K562 (cell line): ENCODE data around the gene NUP133. TPM values are rescaled to one million over a fixed set of nuclear protein-coding genes. Genes with fewer than 3 reads are reported as not detected.

Experiments
- ATAC-seq: fragments of 200-7000 bp; cut with Tn5 transposase; 3 replicates; pipeline ENCODE4 v1.9.1; 2020; ENCODE audit warnings: moderate library complexity
- BruUV-seq: library from RNA; stranded (reverse); fragments of 400-500 nt; replicated peaks from 2 replicates; lab custom pipeline; 2021; lab: Mats Ljungman, UMichigan
- CTCF ChIA-PET: fragments of 300-600 bp; formaldehyde crosslinking; extraction: SDS; loops from one replicate; lab custom pipeline; 2021; ENCODE audit warnings: low intra/inter-chr PET ratio; lab: Yijun Ruan, JAX
- POLR2A ChIA-PET: fragments of 300-600, 350-650 bp; sonication (Branson Sonifier 250); formaldehyde crosslinking; extraction: SDS; loops from one replicate; lab custom pipeline; 2021; ENCODE audit warnings: antibody characterized with exemption, inconsistent platforms; lab: Yijun Ruan, JAX
- DNase-seq, 4 experiments: peaks; one replicate each; pipeline versions ENCODE4 v3.0.0 to v3.0.0-alpha.2; 2011 to 2018; ENCODE audit warnings: low spot score in 3 of 4, mixed read lengths in 3 of 4; ENCODE audit errors: extremely low read depth in 1 of 4
- FAIRE-seq: peaks from 2 replicates; lab custom pipeline; 2011; peaks lifted over from hg19 to GRCh38; lab: Jason Lieb, UNC
- H2AFZ ChIP-seq: 2 replicates; pipeline ENCODE4 v1.6.0; 2011; ENCODE audit warnings: low read depth, low read length, control low read depth, inconsistent platforms
- H3K27ac ChIP-seq: fragments of 200-600 bp; 3 replicates; pipeline ENCODE4 v1.8.0; 2011; ENCODE audit warnings: low read depth, mild to moderate bottlenecking, control low read depth, inconsistent platforms, low read length, moderate library complexity, mixed read lengths; ENCODE audit errors: extremely low read depth
- H3K27me3 ChIP-seq, 2 experiments: fragments of 300-600 bp in 1 of 2; 2 replicates in 1 of 2; 3 replicates in 1 of 2; pipeline versions ENCODE4 v1.6.0 to v1.8.0; 2011; ENCODE audit warnings: inconsistent platforms in 2 of 2, low read length in 2 of 2, mild to moderate bottlenecking in 1 of 2, mixed read lengths in 1 of 2, moderate library complexity in 1 of 2; ENCODE audit not compliant: control insufficient read depth in 2 of 2, insufficient read depth in 2 of 2
- H3K36me3 ChIP-seq: fragments of 300-600 bp; 3 replicates; pipeline ENCODE4 v1.8.0; 2011; ENCODE audit warnings: mild to moderate bottlenecking, low read length, inconsistent platforms; ENCODE audit not compliant: control insufficient read depth, insufficient read depth
- H3K4me1 ChIP-seq, 2 experiments: fragments of 200-600 bp in 1 of 2; replicated peaks in 1 of 2; 2 replicates in 1 of 2; 3 replicates in 1 of 2; pipeline versions ENCODE4 v1.5.1 to v1.8.0; 2011; ENCODE audit warnings: inconsistent platforms in 2 of 2, low read length in 2 of 2, mild to moderate bottlenecking in 1 of 2, mixed read lengths in 1 of 2, moderate library complexity in 1 of 2; ENCODE audit not compliant: control insufficient read depth in 2 of 2, insufficient read depth in 2 of 2
- H3K4me2 ChIP-seq: 2 replicates; pipeline ENCODE4 v1.6.1; 2011; ENCODE audit warnings: low read length, control low read depth, inconsistent platforms, mixed read lengths; ENCODE audit not compliant: insufficient read depth
- H3K4me3 ChIP-seq: fragments of 200-600 bp; sonication (generic), shearing (Covaris generic); 2 replicates; pipeline ENCODE4 v1.5.1; 2016; ENCODE audit warnings: control low read depth, inconsistent platforms
- H3K79me2 ChIP-seq: fragments of 200-600 bp; 3 replicates; pipeline ENCODE4 v1.8.0; 2011; ENCODE audit warnings: low read length, inconsistent platforms; ENCODE audit not compliant: control insufficient read depth, insufficient read depth
- H3K9ac ChIP-seq, 2 experiments: 2 replicates each; pipeline versions ENCODE4 v1.6.0 to v1.6.1; 2011; ENCODE audit warnings: low read depth in 2 of 2, low read length in 2 of 2, control low read depth in 1 of 2, inconsistent platforms in 1 of 2, mild to moderate bottlenecking in 1 of 2, mixed read lengths in 1 of 2; ENCODE audit not compliant: insufficient read depth in 1 of 2
- H3K9me1 ChIP-seq: one replicate; pipeline ENCODE4 v1.6.0; 2011; ENCODE audit warnings: inconsistent platforms, mild to moderate bottlenecking, low read length, moderate library complexity; ENCODE audit not compliant: control insufficient read depth, insufficient read depth
- H3K9me3 ChIP-seq: replicated peaks from 2 replicates; pipeline ENCODE4 v1.5.1; 2011; ENCODE audit warnings: low read depth, low read length, inconsistent platforms; ENCODE audit not compliant: control insufficient read depth, insufficient read depth
- H4K20me1 ChIP-seq: replicated peaks from 2 replicates; pipeline ENCODE4 v1.6.1; 2011; ENCODE audit warnings: low read length, inconsistent platforms, mixed read lengths; ENCODE audit not compliant: control insufficient read depth, insufficient read depth
- HMGN3 ChIP-seq: IDR thresholded peaks from 2 replicates; pipeline ENCODE4 v1.6.1; 2011; ENCODE audit warnings: borderline replicate concordance, low read depth, mild to moderate bottlenecking, mixed read lengths, low read length; ENCODE audit not compliant: insufficient read length; ENCODE audit errors: extremely low read depth
- JUNB ChIP-seq: fragments of 450-650 bp; formaldehyde crosslinking; conservative IDR thresholded peaks from 2 replicates; pipeline ENCODE4 v1.4.0; 2020; ENCODE audit warnings: mild to moderate bottlenecking
- SUPT5H ChIP-seq: fragments of 450-650 bp; IDR thresholded peaks from 2 replicates; pipeline ENCODE4 v1.6.1; 2016
- WGBS: fragments of 100-300 bp; shearing (Covaris generic); methylation state at CpG from one replicate; pipeline ENCODE4 v1.1.6; 2016; ENCODE audit warnings: low coverage, mixed read lengths; ENCODE audit not compliant: insufficient coverage; ENCODE audit errors: missing lambda C conversion rate; 5-methylcytosine and 5-hydroxymethylcytosine counted together
- in situ Hi-C: fragments of 300-500 bp; cut with MboI; formaldehyde crosslinking; loops from 4 replicates; pipeline ENCODE4 v1.15.0; 2018; ENCODE audit warnings: inconsistent platforms, mixed read lengths
- intact Hi-C: fragments of 100-400 bp; cut with micrococcal nuclease; formaldehyde crosslinking; loops from 2 replicates; pipeline ENCODE4 v1.14.2; 2022
- polyA plus RNA-seq, 8 experiments: library from polyadenylated mRNA; depleted of rRNA in 4 of 8; stranded (reverse) in 5 of 8; unstranded in 3 of 8; fragments of >200 nt; fragmentation: Nextera tagmentation in 2 of 8; fragmentation: Illumina TruSeq in 1 of 8; extraction: Ambion mirVana in 2 of 8; extraction: Trizol in 1 of 8; gene quantifications; 2 replicates each; pipeline versions ENCODE4 v1.2.1 to v1.2.3, GENCODE V29; 2011 to 2014; ENCODE audit warnings: inconsistent platforms in 1 of 8, missing spikeins in 1 of 8
- total RNA-seq, 7 experiments: library from RNA; depleted of rRNA in 6 of 7; stranded (reverse); fragments of >200 nt in 6 of 7; fragmentation: Illumina TruSeq in 2 of 7; extraction: Trizol in 2 of 7; gene quantifications; 2 replicates each; pipeline versions ENCODE4 v1.2.1 to v1.2.3, GENCODE V29; 2011 to 2021; ENCODE audit warnings: low replicate concordance in 1 of 7

NUP133 gene
- total and polyA plus RNA-seq, 9 of the 15 experiments (the other 6 are each of a cell fraction or from before 2014, with no cell fraction given), result 21.7 to 85.1 (median 61.3) TPM

- no TSS peak for BruUV-seq
- H3K4me3 ChIP-seq, result no peak overlapping the region
- no peaks in the 10 kb centered on the region for H3K9me3 ChIP-seq
- WGBS, result 95% methylated on average over 20 of the region's 38 CpGs
- peaks cover 13 to 38% of the 10 kb centered on the region in 2 experiments; a peak in 4 of 5 replicates for H3K27me3 ChIP-seq
- in situ Hi-C loops (no loop called here), intact Hi-C loops (no loop called here)
- H4K20me1 ChIP-seq, result 0 out of 2 replicates have a peak, but pooled peaks cover 2% of the 10 kb centered on the region
- H3K27ac ChIP-seq, result no peak overlapping the region
- TF ChIP-seq JUNB (CRISPR knock-in tag) (no peak), HMGN3 (no peak)
- H3K36me3 ChIP-seq, result no peaks in the 10 kb centered on the region
- peaks cover 0 to 24% of the 10 kb centered on the region in 2 experiments; a peak in 2 of 5 replicates for H3K4me1 ChIP-seq
- no peaks in the 10 kb centered on the region for H3K79me2 ChIP-seq
- FAIRE-seq, result no peak
- H3K9ac ChIP-seq, result no peak overlapping the region
- ChIA-PET CTCF (no interaction called here), POLR2A (no interaction called here)
- no peak overlapping the region for H3K4me2 ChIP-seq
- H3K9me1 ChIP-seq, result no peaks in the 10 kb centered on the region
- H2AFZ ChIP-seq, result no peak overlapping the region
- no peak for DNase-seq
- no peak for ATAC-seq
Observed at GRCh38 chr1:229432116-229432461, 76.1 kb downstream of the NUP133 start.

GRCh38 chr1:229431284-229432115 is 76.6 kb downstream of the NUP133 start:
- H3K9me3 ChIP-seq, result no peaks in the 10 kb centered on the region
- no peak overlapping the region for H3K9ac ChIP-seq
- intact Hi-C loops, result no loop called here
- H3K4me1 ChIP-seq, result peaks cover 0 to 24% of the 10 kb centered on the region in 2 experiments; a peak in 2 of 5 replicates
- 0 out of 2 replicates have a peak, but pooled peaks cover 2% of the 10 kb centered on the region for H4K20me1 ChIP-seq
- CTCF ChIA-PET, result no interaction called here
- BruUV-seq, result no TSS peak
- 56% methylated on average over 43 of the region's 65 CpGs for WGBS
- in situ Hi-C loops, result no loop called here
- H3K27ac ChIP-seq, result no peak overlapping the region
- POLR2A ChIA-PET, result interaction anchor here (0.6 to 1.8 kb wide), 4 partner anchors 8 to 18 kb away, joined by 3 to 4 read pairs (median 3); no protein-coding TSS in a partner anchor
- TF ChIP-seq SUPT5H, result no peak
- DNase-seq (no peak), FAIRE-seq (no peak), ATAC-seq (no peak)
- H3K4me3 ChIP-seq, result no peak overlapping the region
- H3K79me2 ChIP-seq, result no peaks in the 10 kb centered on the region
- H2AFZ ChIP-seq, result no peak overlapping the region
- no peak overlapping the region for H3K4me2 ChIP-seq
- H3K9me1 ChIP-seq, result no peaks in the 10 kb centered on the region
- peaks cover 13 to 43% of the 10 kb centered on the region in 2 experiments; a peak in 4 of 5 replicates for H3K27me3 ChIP-seq
- H3K36me3 ChIP-seq, result no peaks in the 10 kb centered on the region
